Measurements from ENCODE around the gene RNF186.

DNA sequence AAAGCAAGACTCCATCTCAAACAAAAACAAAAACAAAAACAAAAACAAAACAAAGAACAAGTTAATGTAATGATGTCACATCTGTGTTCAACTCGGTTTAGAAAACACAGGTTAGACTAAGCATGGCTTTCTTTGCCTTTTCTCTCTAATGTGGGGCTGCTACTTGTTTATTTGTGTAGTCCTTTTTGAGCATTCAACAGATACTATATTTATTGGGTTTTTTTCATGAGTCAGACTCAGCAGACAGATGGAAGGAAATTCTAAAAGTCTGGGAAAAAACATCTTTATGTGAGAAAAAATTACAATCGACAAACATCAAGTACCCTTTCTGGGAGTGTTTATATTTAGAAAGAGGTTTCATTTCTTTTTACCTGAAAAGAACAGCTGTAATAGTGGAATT is 44.8 kb upstream of the RNF186 start:
- TF ChIP-seq CTCF (conservative IDR thresholded peaks at IDR 0.05) (no peak), ZFX (IDR thresholded peaks at IDR 0.05) (no peak)
